Stomach smooth muscle (tissue), 2 donors: ENCODE data around the gene EVI2B.
"Not testable (repeated sequence)": the region's sequence is repeated elsewhere in the genome, so short reads cannot be mapped to it uniquely, and the experiment has no call there.

Experiments
- H3K27ac ChIP-seq: one replicate; pipeline ENCODE4 v1.7.0; 2013; ENCODE audit warnings: mild to moderate bottlenecking, low read length, inconsistent platforms
- H3K27me3 ChIP-seq, 2 donors: one replicate each; pipeline ENCODE4 v1.7.0; 2013; ENCODE audit warnings: low read length in 2 of 2; ENCODE audit not compliant: insufficient read depth in 2 of 2, control insufficient read depth in 1 of 2
- H3K36me3 ChIP-seq, 2 donors: one replicate each; pipeline ENCODE4 v1.7.0; 2013; ENCODE audit warnings: low read length in 2 of 2; ENCODE audit not compliant: control insufficient read depth in 2 of 2, insufficient read depth in 2 of 2
- H3K4me1 ChIP-seq: one replicate; pipeline ENCODE4 v1.7.0; 2013; ENCODE audit warnings: low read length; ENCODE audit not compliant: control insufficient read depth, insufficient read depth
- H3K4me3 ChIP-seq, 2 donors: one replicate each; pipeline ENCODE4 v1.7.0; 2013; ENCODE audit warnings: low read length in 2 of 2
- H3K9ac ChIP-seq, 2 donors: one replicate each; pipeline ENCODE4 v1.7.0; 2013; ENCODE audit warnings: low read length in 2 of 2, mild to moderate bottlenecking in 1 of 2
- H3K9me3 ChIP-seq, 2 donors: one replicate each; pipeline ENCODE4 v1.7.0; 2013; ENCODE audit warnings: low read length in 2 of 2; ENCODE audit not compliant: control insufficient read depth in 2 of 2
- donor health status: healthy.
- donor health status: Pancreatic carcinoma.

The EVI2B gene

GRCh38 chr17:31323551-31323950, 9.7 kb upstream of the EVI2B start:
- Histone ChIP-seq H3K4me3 (no peak overlapping the region), H3K36me3 (peaks cover 5 to 9% of the 10 kb centered on the region in 2 donors), H3K4me1 (no peaks in the 10 kb centered on the region), H3K9ac (no peak overlapping the region), H3K27me3 (no peaks in the 10 kb centered on the region), H3K9me3 (no peaks in the 10 kb centered on the region), H3K27ac (no peak overlapping the region)

- peaks cover 5 to 6% of the 10 kb centered on the region in 2 donors for H3K36me3 ChIP-seq
- H3K9me3 ChIP-seq = no peaks in the 10 kb centered on the region
- no peak overlapping the region for H3K9ac ChIP-seq
- no peaks in the 10 kb centered on the region for H3K27me3 ChIP-seq
- H3K4me1 ChIP-seq = no peaks in the 10 kb centered on the region
- H3K27ac ChIP-seq = no peak overlapping the region
- H3K4me3 ChIP-seq = no peak overlapping the region
Measured at GRCh38 chr17:31321966-31322365, 8.1 kb upstream of the EVI2B start.

GRCh38 chr17:31321481-31321880, 7.6 kb upstream of the EVI2B start, which contains the start of gene EVI2A:
TSS of gene EVI2A (minus strand) at chr17:31321622. CDS start at chr17:31319013, 2,609 bp downstream.
- H3K4me3 ChIP-seq = no peak within 1 kb of the TSS
- H3K4me1 ChIP-seq = no peaks in the 10 kb centered on the region
- H3K9ac ChIP-seq = no peak within 1 kb of the TSS
- H3K27ac ChIP-seq = no peak within 1 kb of the TSS
- peaks cover 5 to 6% of the 10 kb centered on the region in 2 donors for H3K36me3 ChIP-seq
- H3K27me3 ChIP-seq = no peaks in the 10 kb centered on the region
- no peaks in the 10 kb centered on the region for H3K9me3 ChIP-seq

GRCh38 chr17:31320791-31321190, 6.9 kb upstream of the EVI2B start:
- Histone ChIP-seq H3K9ac (no peak overlapping the region), H3K36me3 (peaks cover under 1% of the 10 kb centered on the region in 2 donors), H3K27ac (no peak overlapping the region), H3K4me3 (no peak overlapping the region), H3K4me1 (no peaks in the 10 kb centered on the region), H3K27me3 (no peaks in the 10 kb centered on the region), H3K9me3 (no peaks in the 10 kb centered on the region)

GRCh38 chr17:31320241-31320640, 6.4 kb upstream of the EVI2B start:
- H3K36me3 ChIP-seq = no peaks in the 10 kb centered on the region
- no peak overlapping the region for H3K27ac ChIP-seq
- no peak overlapping the region for H3K9ac ChIP-seq
- H3K9me3 ChIP-seq = no peaks in the 10 kb centered on the region
- no peaks in the 10 kb centered on the region for H3K27me3 ChIP-seq
- no peaks in the 10 kb centered on the region for H3K4me1 ChIP-seq
- H3K4me3 ChIP-seq = no peak overlapping the region

- H3K9ac ChIP-seq = no peak overlapping the region
- H3K4me3 ChIP-seq = no peak overlapping the region
- H3K27ac ChIP-seq = no peak overlapping the region
- no peaks in the 10 kb centered on the region for H3K36me3 ChIP-seq
- no peaks in the 10 kb centered on the region for H3K9me3 ChIP-seq
- no peaks in the 10 kb centered on the region for H3K4me1 ChIP-seq
- no peaks in the 10 kb centered on the region for H3K27me3 ChIP-seq
Measured at GRCh38 chr17:31318851-31319661, 5.2 kb upstream of the EVI2B start.

GRCh38 chr17:31318298-31318801, 4.5 kb upstream of the EVI2B start:
- Histone ChIP-seq H3K27me3 (no peaks in the 10 kb centered on the region), H3K27ac (no peak overlapping the region), H3K4me1 (no peaks in the 10 kb centered on the region), H3K9ac (no peak overlapping the region), H3K9me3 (no peaks in the 10 kb centered on the region), H3K4me3 (no peak overlapping the region), H3K36me3 (no peaks in the 10 kb centered on the region)

GRCh38 chr17:31314782-31315100, 887 bp upstream of the EVI2B start:
- H3K36me3 ChIP-seq = no peaks in the 10 kb centered on the region
- H3K27ac ChIP-seq = no peak overlapping the region
- H3K9ac ChIP-seq = no peak overlapping the region
- H3K27me3 ChIP-seq = no peaks in the 10 kb centered on the region
- H3K9me3 ChIP-seq = no peaks in the 10 kb centered on the region
- H3K4me3 ChIP-seq = no peak overlapping the region
- H3K4me1 ChIP-seq = no peaks in the 10 kb centered on the region

GRCh38 chr17:31312223-31312622, 1.6 kb downstream of the EVI2B start:
- H3K9ac ChIP-seq, H3K27me3 ChIP-seq, H3K36me3 ChIP-seq, H3K9me3 ChIP-seq, H3K4me3 ChIP-seq, H3K27ac ChIP-seq, H3K4me1 ChIP-seq: not testable (repeated sequence)

GRCh38 chr17:31311526-31311925, 2.3 kb downstream of the EVI2B start:
- Histone ChIP-seq H3K36me3 (no peaks in the 10 kb centered on the region), H3K9me3 (no peaks in the 10 kb centered on the region), H3K4me1 (no peaks in the 10 kb centered on the region), H3K4me3 (no peak overlapping the region), H3K27me3 (no peaks in the 10 kb centered on the region), H3K27ac (no peak overlapping the region), H3K9ac (no peak overlapping the region)

GRCh38 chr17:31310886-31311285, 3.0 kb downstream of the EVI2B start:
- Histone ChIP-seq H3K9ac (no peak overlapping the region), H3K9me3 (no peaks in the 10 kb centered on the region), H3K27ac (no peak overlapping the region), H3K36me3 (no peaks in the 10 kb centered on the region), H3K4me1 (no peaks in the 10 kb centered on the region), H3K27me3 (no peaks in the 10 kb centered on the region), H3K4me3 (no peak overlapping the region)
